Activated CD4-positive, alpha-beta T cell treated with anti-CD3 and anti-CD28 coated beads, Interleukin-2, amount 50 U/mL, for 24 hours (primary cell): ENCODE measurements around the gene MALRD1.

Source experiments
- DNase-seq, 2 donors: peaks; one replicate each; pipeline ENCODE4 v3.0.0-alpha.2; 2020; ENCODE audit warnings: low read depth in 1 of 2, low spot score in 1 of 2

MALRD1 gene

GRCh38 chr10:19221216-19221615 lies 172.6 kb downstream of the MALRD1 start:
- no peak for DNase-seq

GRCh38 chr10:19226025-19226424 lies 177.4 kb downstream of the MALRD1 start:
- DNase-seq, result no peak

- no peak for DNase-seq
These were observed 182.4 kb downstream of the MALRD1 start for GRCh38 chr10:19231034-19231433.

DNA sequence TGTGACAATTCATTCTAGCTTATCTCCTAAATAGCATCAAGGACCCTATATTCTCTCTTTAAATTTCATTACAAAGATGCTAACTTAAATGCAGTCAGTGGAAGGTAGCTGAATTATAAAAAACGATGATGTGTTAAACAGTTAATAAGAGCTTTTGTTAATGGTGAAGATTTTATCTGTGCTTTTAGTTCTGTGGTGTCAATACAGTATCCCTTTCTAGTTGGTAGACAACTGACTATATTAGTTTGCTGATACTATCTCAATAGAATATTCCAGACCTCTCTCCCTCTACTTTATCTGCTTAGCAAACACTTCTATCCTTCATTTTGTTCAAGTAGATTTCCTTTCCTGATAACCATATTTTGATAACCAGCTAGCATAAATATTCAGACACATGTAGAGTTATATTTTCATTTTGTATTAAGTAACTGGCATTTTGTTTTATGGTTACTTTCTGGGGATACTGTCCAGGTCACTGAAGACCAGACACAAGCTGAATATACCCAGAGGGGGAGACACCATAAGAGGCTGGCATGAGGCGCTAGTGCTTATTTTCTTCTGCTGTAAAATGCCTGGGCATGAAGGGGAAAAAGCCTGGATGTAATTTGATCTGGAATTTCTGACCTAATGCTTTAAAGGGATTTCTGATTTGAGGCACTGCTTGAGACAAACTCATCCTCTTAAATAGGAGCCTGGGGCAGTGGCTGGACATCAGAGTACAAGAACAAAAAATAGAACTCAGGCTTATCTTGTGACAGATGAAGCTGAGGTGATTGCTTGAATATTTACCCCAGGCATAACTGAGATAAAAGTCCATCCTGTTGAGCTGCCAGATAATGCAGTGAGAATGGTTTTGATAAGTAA lies 197.5 kb downstream of the MALRD1 start:
- no peak for DNase-seq

GRCh38 chr10:19247843-19248242 lies 199.2 kb downstream of the MALRD1 start:
- no peak for DNase-seq

DNA sequence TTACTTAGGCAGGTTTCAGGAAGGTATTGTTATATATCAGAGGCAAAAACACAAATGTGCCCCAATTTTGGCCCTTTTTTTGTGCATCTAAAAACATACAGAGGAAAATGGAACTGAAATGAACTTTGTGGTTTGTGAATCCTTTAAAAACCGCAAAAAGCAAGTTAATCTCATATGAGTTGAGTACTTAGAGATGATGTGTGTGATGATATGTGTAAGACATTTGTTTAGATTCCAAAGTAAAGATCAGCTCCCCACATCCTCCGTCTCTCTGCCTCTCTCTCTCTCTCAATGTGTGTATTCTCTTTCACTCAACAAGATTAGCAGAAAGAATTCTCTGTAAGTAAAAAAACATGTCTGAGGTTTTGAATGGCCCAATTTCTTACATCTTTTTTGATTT lies 201.9 kb downstream of the MALRD1 start:
- no peak for DNase-seq

DNA sequence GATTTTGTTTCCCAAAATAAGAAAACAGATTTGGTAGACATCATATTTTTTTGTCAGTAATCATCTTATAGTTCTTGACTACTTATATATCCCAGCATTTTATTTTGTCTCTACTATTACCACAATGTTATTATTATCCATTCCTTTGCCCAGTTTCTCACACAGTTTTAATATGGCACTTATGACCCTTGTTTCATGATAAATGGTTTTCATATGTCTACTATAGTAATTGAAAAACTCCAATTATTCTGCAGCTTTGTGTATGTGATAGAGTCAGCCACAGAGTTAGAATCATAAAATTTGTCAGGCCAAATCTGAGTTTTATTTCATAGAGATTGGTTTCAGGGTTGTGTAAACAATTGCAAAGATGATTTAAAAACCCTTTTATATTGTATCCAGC lies 203.9 kb downstream of the MALRD1 start:
- no peak for DNase-seq

DNA sequence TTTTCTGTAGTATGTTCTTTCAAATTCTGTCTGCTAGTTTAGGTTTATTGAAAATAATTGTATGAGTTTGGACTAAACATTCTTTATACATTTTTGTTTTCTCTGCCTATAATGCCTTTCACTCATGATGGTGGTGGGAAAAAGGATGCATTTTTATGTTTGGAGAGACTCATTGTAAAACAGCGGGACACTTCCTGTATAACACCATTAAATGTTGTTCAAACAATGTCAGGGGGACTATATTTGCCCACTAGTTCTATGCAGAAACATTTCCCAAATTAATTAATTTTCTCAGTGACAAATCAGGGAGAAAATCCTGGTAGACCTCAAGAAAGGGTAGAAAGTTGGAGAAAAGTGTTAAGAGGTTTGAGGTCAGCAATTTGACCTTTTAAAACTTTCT lies 207.7 kb downstream of the MALRD1 start:
- no peak for DNase-seq

- DNase-seq, result no peak
These were observed 214.7 kb downstream of the MALRD1 start for GRCh38 chr10:19263262-19263661.

- DNase-seq, result no peak
These were observed 234.7 kb downstream of the MALRD1 start for GRCh38 chr10:19283285-19283684.

- no peak for DNase-seq
These were observed 235.2 kb downstream of the MALRD1 start for GRCh38 chr10:19283786-19284185.

DNA sequence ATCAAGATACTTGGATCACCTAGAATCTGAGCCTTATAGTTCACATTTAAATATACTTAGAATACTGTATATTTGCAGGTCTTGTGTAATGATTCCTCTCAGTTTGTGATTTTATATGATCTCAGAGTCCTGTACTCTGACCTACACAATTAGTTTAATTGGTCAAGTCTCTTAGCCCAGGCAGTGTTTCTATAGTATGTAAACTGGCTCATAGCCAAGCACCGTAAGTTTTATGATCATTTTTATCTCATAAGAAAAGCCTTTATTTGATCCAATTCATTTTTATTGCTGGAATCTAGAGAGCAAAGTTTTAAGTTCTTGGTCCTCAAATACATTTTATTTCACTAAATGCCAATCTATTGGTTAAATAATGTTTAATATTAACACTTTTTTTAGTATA lies 242.2 kb downstream of the MALRD1 start:
- DNase-seq, result no peak

- DNase-seq, result no peak
These were observed 245.6 kb downstream of the MALRD1 start for GRCh38 chr10:19294233-19294632.

- DNase-seq, result no peak
These were observed 251.0 kb downstream of the MALRD1 start for GRCh38 chr10:19299645-19300044.

DNA sequence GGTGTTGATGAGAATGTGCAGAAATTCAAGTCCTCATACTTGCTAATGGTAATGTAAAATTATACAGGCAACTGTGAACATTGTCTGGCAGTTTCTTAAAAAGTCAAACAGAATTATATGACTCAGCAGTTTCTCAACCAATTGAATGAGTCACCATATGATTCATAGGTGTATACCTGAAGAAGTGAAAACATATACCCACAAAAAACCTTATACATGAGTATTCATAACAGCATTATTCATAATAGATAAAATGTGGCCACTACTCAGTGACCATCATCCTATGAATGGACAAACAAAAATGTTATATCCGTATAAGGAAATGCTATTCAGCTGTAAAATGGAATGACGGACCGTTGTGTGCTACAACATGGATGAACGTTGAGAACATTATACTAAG lies 253.5 kb downstream of the MALRD1 start:
- no peak for DNase-seq

- no peak for DNase-seq
These were observed 261.5 kb downstream of the MALRD1 start for GRCh38 chr10:19310066-19310465.

GRCh38 chr10:19316204-19316870 lies 267.7 kb downstream of the MALRD1 start:
- no peak for DNase-seq

GRCh38 chr10:19317952-19318351 lies 269.4 kb downstream of the MALRD1 start:
- no peak for DNase-seq

DNA sequence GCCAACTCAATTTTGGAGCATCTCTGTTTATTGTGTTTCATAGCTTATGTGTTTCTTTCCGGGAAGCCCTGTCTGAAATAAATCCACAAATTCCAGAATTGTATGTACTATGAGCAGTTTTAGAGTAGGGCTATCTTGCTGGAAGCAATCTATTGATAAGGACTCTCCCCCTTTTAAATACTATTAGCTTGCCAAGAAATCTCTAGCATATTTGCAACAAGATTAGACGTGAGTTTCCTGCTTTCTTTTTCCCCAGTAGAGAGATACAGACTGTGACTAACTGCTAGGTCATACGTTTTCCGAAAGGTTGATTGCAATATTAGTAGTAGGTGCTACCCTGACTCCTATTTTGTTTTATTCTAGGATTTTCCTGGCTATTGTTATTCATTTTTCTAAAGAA lies 277.0 kb downstream of the MALRD1 start:
- no peak for DNase-seq

- DNase-seq, result no peak
These were observed 280.0 kb downstream of the MALRD1 start for GRCh38 chr10:19328582-19328981.

DNA sequence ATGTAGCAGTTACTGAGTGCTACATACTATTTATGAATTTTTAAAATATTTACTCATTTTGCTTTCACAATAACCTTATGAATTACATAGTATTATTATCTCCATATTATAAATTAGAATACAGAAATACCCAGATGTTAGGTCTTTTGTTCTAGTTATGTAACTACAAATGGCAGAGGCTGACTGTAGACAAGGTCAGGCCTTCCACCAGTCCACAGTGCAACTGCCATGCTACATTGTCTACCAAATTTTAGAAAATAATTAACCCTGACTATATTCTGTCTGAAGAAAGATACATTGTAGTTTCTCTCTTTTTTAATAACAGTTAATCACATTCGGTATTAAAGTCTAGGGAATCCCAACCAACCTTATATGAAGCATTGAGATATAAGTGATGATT lies 280.9 kb downstream of the MALRD1 start:
- no peak for DNase-seq

GRCh38 chr10:19332304-19332703 lies 283.7 kb downstream of the MALRD1 start:
- no peak for DNase-seq

GRCh38 chr10:19333631-19334030 lies 285.0 kb downstream of the MALRD1 start:
- no peak for DNase-seq
